Activated T-helper 1 cell treated with anti-CD3 and anti-CD28 coated beads, Interleukin-12 subunit alpha, Interleukin-12 subunit beta, Interleukin-2, Interleukin-4 antibody, amounts not matched to agents 30 ng/mL and 10 ng/mL and 1 ng/mL, durations not matched to agents 14 hours and 24 hours and 36 hours (primary cell): ENCODE measurements around the gene GFRA4. TPM values are rescaled to one million over a fixed set of nuclear protein-coding genes. Genes with fewer than 3 reads are reported as not detected.
"Not testable (repeated sequence)": the region's sequence is repeated elsewhere in the genome, so short reads cannot be mapped to it uniquely, and the experiment has no call there.

ENCODE experiments used
- DNase-seq: peaks from one replicate; pipeline ENCODE4 v3.0.0; 2021; ENCODE audit warnings: low spot score
- H3K27ac Mint-ChIP-seq: one replicate; pipeline ENCODE4 v1.8.0; 2021; ENCODE audit warnings: mild to moderate bottlenecking, mixed read lengths
- H3K27me3 Mint-ChIP-seq: one replicate; pipeline ENCODE4 v1.8.0; 2022; ENCODE audit warnings: mild to moderate bottlenecking, moderate library complexity, mixed read lengths; ENCODE audit not compliant: insufficient read depth
- H3K36me3 Mint-ChIP-seq: one replicate; pipeline ENCODE4 v1.8.0; 2021; ENCODE audit warnings: low read depth, mixed read lengths
- H3K4me1 Mint-ChIP-seq: one replicate; pipeline ENCODE4 v1.8.0; 2021; ENCODE audit warnings: low read depth, mixed read lengths
- H3K4me3 Mint-ChIP-seq: one replicate; pipeline ENCODE4 v1.8.0; 2021; ENCODE audit warnings: mild to moderate bottlenecking, moderate library complexity, mixed read lengths
- H3K9me3 Mint-ChIP-seq: one replicate; pipeline ENCODE4 v1.8.0; 2021; ENCODE audit warnings: mixed read lengths
- intact Hi-C: fragments of 100-400 bp; cut with micrococcal nuclease; formaldehyde crosslinking; loops from one replicate; pipeline ENCODE4 v1.15.1; 2024
- total RNA-seq: library from RNA; stranded (reverse); gene quantifications from 2 replicates; pipeline ENCODE4 v1.2.3, GENCODE V29; 2022

The GFRA4 gene
- total RNA-seq, 1 donor from 2014 or later: not detected

DNA sequence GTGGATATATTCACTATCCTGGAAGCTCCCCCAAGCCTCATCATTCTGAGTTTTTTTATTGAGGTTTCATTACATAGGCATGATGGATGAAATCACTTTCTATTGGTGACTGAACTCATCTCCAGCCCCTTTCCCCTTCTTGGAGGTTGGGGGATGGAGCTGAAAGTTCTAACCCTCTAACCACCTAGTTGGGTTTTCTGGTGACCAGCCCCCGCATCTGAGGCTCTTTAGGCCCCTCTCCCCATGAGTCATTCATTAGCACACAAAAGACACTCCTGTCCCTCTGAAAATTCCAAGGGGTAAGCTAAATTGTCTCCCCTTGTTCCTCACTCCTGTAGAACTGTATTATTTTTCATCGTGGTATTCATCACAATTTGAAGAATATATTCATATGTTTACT lies 33.3 kb downstream of the GFRA4 start:
- no peak overlapping the region for H3K27ac Mint-ChIP-seq
- no peak for DNase-seq
- no peaks in the 10 kb centered on the region for H3K27me3 Mint-ChIP-seq
- H3K4me3 Mint-ChIP-seq: no peak overlapping the region
- no peaks in the 10 kb centered on the region for H3K4me1 Mint-ChIP-seq
- no peaks in the 10 kb centered on the region for H3K9me3 Mint-ChIP-seq
- intact Hi-C loops: no loop called here
- H3K36me3 Mint-ChIP-seq: peaks cover 3% of the 10 kb centered on the region

GRCh38 chr20:3628502-3629314 lies 34.5 kb downstream of the GFRA4 start:
- Mint-ChIP-seq H3K36me3 (peaks cover 3% of the 10 kb centered on the region), H3K4me1 (no peaks in the 10 kb centered on the region), H3K4me3 (no peak overlapping the region), H3K27me3 (no peaks in the 10 kb centered on the region), H3K9me3 (no peaks in the 10 kb centered on the region), H3K27ac (no peak overlapping the region)
- intact Hi-C loops: no loop called here
- no peak for DNase-seq

- Mint-ChIP-seq H3K36me3 (peaks cover 3% of the 10 kb centered on the region), H3K9me3 (no peaks in the 10 kb centered on the region), H3K27me3 (no peaks in the 10 kb centered on the region), H3K4me1 (no peaks in the 10 kb centered on the region), H3K4me3 (no peak overlapping the region), H3K27ac (no peak overlapping the region)
- intact Hi-C loops: no loop called here
- no peak for DNase-seq
These were observed 35.7 kb downstream of the GFRA4 start for GRCh38 chr20:3627476-3627875.

DNA sequence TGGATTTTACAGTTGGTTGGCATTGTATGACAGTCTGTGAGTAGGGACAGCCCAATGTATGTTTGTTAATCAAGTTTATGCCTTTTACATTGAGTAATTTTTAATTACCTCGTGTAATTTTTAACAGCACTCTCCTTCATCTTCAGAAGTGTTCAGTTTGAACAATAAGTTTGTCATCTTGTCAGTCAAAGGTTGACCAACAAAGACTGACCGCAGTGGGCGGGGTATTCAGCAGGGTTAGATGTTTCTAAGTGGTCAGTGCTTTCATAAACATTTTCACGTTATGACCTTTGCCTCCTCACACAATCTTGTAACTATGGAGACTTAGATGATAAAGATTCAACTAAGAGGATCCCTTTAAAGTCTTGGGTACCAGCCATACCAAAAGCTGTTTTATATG lies 40.8 kb downstream of the GFRA4 start:
- intact Hi-C loops: no loop called here
- no peak for DNase-seq
- no peaks in the 10 kb centered on the region for H3K36me3 Mint-ChIP-seq
- H3K27me3 Mint-ChIP-seq: no peaks in the 10 kb centered on the region
- H3K4me1 Mint-ChIP-seq: no peaks in the 10 kb centered on the region
- H3K9me3 Mint-ChIP-seq: no peaks in the 10 kb centered on the region
- no peak overlapping the region for H3K4me3 Mint-ChIP-seq
- no peak overlapping the region for H3K27ac Mint-ChIP-seq

DNA sequence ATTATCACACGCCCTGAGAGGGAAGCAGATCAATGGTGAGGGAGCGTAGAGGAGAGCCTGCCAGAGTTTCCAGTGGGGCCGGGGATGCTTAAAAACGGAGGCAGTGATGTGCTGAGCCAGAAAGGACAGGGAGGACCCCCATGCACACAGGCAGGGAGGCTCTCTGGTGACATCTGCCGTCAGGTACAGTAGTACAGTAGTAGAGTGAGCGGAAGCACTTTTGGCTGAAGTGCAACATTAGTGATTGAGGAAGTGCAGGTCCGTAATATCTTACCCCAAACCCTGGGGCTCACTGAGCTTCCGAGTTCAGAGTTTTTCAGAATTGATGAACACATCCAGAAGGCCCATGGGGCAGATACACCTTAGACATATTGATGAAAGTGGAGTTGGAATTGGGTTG lies 42.1 kb downstream of the GFRA4 start:
- intact Hi-C loops: no loop called here
- no peak for DNase-seq
- no peaks in the 10 kb centered on the region for H3K36me3 Mint-ChIP-seq
- no peak overlapping the region for H3K4me3 Mint-ChIP-seq
- no peaks in the 10 kb centered on the region for H3K27me3 Mint-ChIP-seq
- no peaks in the 10 kb centered on the region for H3K9me3 Mint-ChIP-seq
- no peak overlapping the region for H3K27ac Mint-ChIP-seq
- H3K4me1 Mint-ChIP-seq: no peaks in the 10 kb centered on the region

DNA sequence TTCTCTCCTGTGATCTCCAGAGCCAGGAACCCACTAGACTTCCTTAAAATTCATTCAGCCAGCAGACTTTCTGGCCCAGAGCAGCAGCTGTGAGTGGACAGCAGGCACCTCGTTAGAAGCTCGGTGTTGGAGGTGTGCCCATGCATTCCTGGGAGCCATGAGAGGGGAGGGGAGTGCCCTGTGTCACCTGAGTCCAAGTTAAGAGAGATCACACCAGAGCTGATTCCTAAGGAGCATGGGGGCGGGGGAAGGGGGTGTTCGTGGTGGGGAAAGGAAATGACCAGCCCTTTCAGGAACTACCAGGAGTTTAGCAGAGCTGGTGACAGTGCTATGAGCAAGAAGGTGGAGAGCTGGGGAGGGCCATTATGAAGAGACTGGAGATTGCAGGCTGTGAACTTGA lies 46.9 kb downstream of the GFRA4 start:
- no peak overlapping the region for H3K27ac Mint-ChIP-seq
- intact Hi-C loops: no loop called here
- DNase-seq: no peak
- H3K27me3 Mint-ChIP-seq: no peaks in the 10 kb centered on the region
- no peaks in the 10 kb centered on the region for H3K9me3 Mint-ChIP-seq
- no peak overlapping the region for H3K4me3 Mint-ChIP-seq
- H3K4me1 Mint-ChIP-seq: no peaks in the 10 kb centered on the region
- peaks cover 3% of the 10 kb centered on the region for H3K36me3 Mint-ChIP-seq

DNA sequence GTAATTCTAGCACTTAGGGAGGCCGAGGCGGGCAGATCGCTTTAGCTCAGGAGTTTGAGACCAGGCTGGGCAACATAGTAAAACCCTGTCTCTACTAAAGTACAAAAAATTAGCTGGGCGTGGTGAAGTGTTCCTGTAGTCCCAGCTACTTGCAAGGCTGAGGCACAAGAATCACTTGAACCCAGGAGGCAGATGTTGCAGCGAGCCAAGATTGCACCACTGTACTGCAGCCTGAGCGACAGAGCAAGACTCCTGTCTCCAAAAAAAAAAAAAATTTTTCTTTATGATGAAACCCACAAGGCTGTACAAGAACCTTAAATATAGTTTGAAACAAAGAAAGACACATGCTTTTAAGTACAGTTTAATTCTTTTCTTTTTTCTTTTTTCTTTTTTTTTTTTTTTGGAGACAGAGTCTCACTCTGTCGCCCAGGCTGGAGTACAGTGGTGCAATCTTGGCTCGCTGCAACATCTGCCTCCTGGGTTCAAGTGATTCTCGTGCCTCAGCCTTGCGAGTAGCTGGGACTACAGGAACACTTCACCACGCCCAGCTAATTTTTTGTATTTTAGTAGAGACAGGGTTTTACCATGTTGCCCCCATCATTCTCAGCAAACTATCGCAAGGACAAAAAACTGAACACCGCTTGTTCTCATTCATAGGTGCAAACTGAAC lies 47.9 kb downstream of the GFRA4 start:
- H3K27ac Mint-ChIP-seq, H3K4me1 Mint-ChIP-seq, H3K36me3 Mint-ChIP-seq, DNase-seq, H3K27me3 Mint-ChIP-seq, H3K4me3 Mint-ChIP-seq, H3K9me3 Mint-ChIP-seq, intact Hi-C loops: not testable (repeated sequence)

DNA sequence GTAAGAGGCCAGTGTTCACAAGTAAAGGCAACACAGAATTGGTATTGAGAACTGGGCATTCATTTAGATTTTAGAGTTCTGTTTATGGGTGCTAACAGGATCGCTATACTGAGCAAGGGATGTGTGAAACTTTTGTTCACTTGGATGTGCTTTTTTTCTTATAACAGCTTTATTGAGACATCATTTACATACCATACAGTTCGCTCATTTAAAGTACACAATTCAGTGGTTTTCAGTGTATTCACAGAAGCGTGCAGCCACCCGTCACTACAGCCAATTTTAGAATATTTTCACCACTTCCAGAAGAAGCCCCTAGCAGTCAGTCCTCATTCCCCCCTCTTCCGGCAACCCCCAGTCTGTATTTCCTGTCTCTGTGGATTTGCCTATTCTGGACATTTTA lies 48.7 kb downstream of the GFRA4 start:
- intact Hi-C loops: no loop called here
- Mint-ChIP-seq H3K4me1 (no peaks in the 10 kb centered on the region), H3K9me3 (no peaks in the 10 kb centered on the region), H3K4me3 (no peak overlapping the region), H3K27me3 (no peaks in the 10 kb centered on the region), H3K27ac (no peak overlapping the region), H3K36me3 (peaks cover 3% of the 10 kb centered on the region)
- DNase-seq: no peak

GRCh38 chr20:3613821-3614440 lies 49.3 kb downstream of the GFRA4 start:
- Mint-ChIP-seq H3K27ac (no peak overlapping the region), H3K4me3 (no peak overlapping the region), H3K9me3 (no peaks in the 10 kb centered on the region), H3K36me3 (peaks cover 3% of the 10 kb centered on the region), H3K27me3 (no peaks in the 10 kb centered on the region), H3K4me1 (no peaks in the 10 kb centered on the region)
- intact Hi-C loops: no loop called here
- no peak for DNase-seq

- Mint-ChIP-seq H3K4me1 (no peaks in the 10 kb centered on the region), H3K27ac (no peak overlapping the region), H3K4me3 (no peak overlapping the region), H3K36me3 (peaks cover 3% of the 10 kb centered on the region), H3K27me3 (no peaks in the 10 kb centered on the region), H3K9me3 (no peaks in the 10 kb centered on the region)
- no peak for DNase-seq
- intact Hi-C loops: no loop called here
These were observed 50.2 kb downstream of the GFRA4 start for GRCh38 chr20:3612795-3613572.

DNA sequence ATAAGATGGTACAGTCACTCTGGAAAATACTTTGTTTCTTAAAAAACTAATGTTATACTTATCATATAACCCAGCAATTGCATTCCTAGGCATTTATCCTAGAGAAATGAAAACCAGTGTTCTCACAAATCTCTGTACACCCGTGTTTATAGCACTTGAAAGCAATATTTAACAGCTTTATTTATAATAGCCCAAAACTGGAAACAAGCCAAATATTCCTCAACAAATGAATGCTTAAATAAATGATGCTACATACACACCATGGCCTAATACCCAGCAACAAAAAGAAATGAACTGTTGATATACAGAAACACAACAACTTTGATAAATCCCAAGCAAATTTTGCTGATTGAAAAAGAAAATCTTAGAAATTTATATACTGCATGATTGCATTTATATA lies 51.3 kb downstream of the GFRA4 start:
- Mint-ChIP-seq H3K9me3 (no peaks in the 10 kb centered on the region), H3K4me3 (no peak overlapping the region), H3K27ac (no peak overlapping the region), H3K4me1 (no peaks in the 10 kb centered on the region), H3K36me3 (peaks cover 3% of the 10 kb centered on the region), H3K27me3 (no peaks in the 10 kb centered on the region)
- intact Hi-C loops: no loop called here
- DNase-seq: no peak
